ENCODE data around the gene PASK. TPM values are rescaled to one million over a fixed set of nuclear protein-coding genes. Genes with fewer than 3 reads are reported as not detected.

PASK gene
- polyA plus RNA-seq, 1 donor from 2014 or later = 26.0 TPM

- no peaks in the 10 kb centered on the region for H3K9me3 ChIP-seq (ENCODE audit: low read length)
- H3K9ac ChIP-seq (ENCODE audit: low read length) = no peak overlapping the region
- H2AFZ ChIP-seq (ENCODE audit: low read depth, low read length) = no peak overlapping the region
- H3K79me2 ChIP-seq (replicated peaks; ENCODE audit: insufficient read depth, low read length) = no peaks in the 10 kb centered on the region
- no peaks in the 10 kb centered on the region for H3K9me2 ChIP-seq (ENCODE audit: insufficient read depth, low read length)
- no peaks in the 10 kb centered on the region for H3F3A ChIP-seq (ENCODE audit: insufficient read depth, low read length, poor library complexity, severe bottlenecking)
- TF ChIP-seq EP300 (conservative IDR thresholded peaks at IDR 0.05; ENCODE audit: poor library complexity, severe bottlenecking) (no peak), REST (IDR thresholded peaks at IDR 0.05; ENCODE audit: borderline replicate concordance) (no peak), RAD21 (conservative IDR thresholded peaks at IDR 0.05) (no peak)
- H3K4me2 ChIP-seq (ENCODE audit: low read length) = no peak overlapping the region
- H3K27ac ChIP-seq (ENCODE audit: low read length) = no peak overlapping the region
- no peak overlapping the region for H3K4me3 ChIP-seq (ENCODE audit: low read length)
- no peaks in the 10 kb centered on the region for H4K20me1 ChIP-seq (ENCODE audit: insufficient read depth)
- H3K36me3 ChIP-seq (ENCODE audit: insufficient read depth, low read length) = no peaks in the 10 kb centered on the region
- H3K27me3 ChIP-seq (ENCODE audit: insufficient read depth, low read depth, low read length) = no peaks in the 10 kb centered on the region
Measured at GRCh38 chr2:241111440-241111805, 37.8 kb downstream of the PASK start.

GRCh38 chr2:241110607-241111439 is 38.4 kb downstream of the PASK start:
- H3K9me3 ChIP-seq (ENCODE audit: low read length) = no peaks in the 10 kb centered on the region
- no peaks in the 10 kb centered on the region for H3F3A ChIP-seq (ENCODE audit: insufficient read depth, low read length, poor library complexity, severe bottlenecking)
- no peaks in the 10 kb centered on the region for H3K79me2 ChIP-seq (replicated peaks; ENCODE audit: insufficient read depth, low read length)
- no peak overlapping the region for H3K4me3 ChIP-seq (ENCODE audit: low read length)
- no peak overlapping the region for H3K4me2 ChIP-seq (ENCODE audit: low read length)
- TF ChIP-seq POLR2AphosphoS5 (IDR thresholded peaks at IDR 0.05) (no peak), EZH2 (IDR thresholded peaks at IDR 0.05; ENCODE audit: borderline replicate concordance, insufficient read depth, low read length, poor library complexity, severe bottlenecking) (no peak), CTCF (IDR thresholded peaks at IDR 0.05; ENCODE audit: poor library complexity, severe bottlenecking) (no peak), REST (IDR thresholded peaks at IDR 0.05; ENCODE audit: borderline replicate concordance) (no peak)
- no peak overlapping the region for H3K27ac ChIP-seq (ENCODE audit: low read length)
- H3K27me3 ChIP-seq (ENCODE audit: insufficient read depth, low read depth, low read length) = no peaks in the 10 kb centered on the region
- no peaks in the 10 kb centered on the region for H4K20me1 ChIP-seq (ENCODE audit: insufficient read depth)
- H3K9me2 ChIP-seq (ENCODE audit: insufficient read depth, low read length) = no peaks in the 10 kb centered on the region
- H3K36me3 ChIP-seq (ENCODE audit: insufficient read depth, low read length) = no peaks in the 10 kb centered on the region
- H3K9ac ChIP-seq (ENCODE audit: low read length) = no peak overlapping the region
- no peak overlapping the region for H2AFZ ChIP-seq (ENCODE audit: low read depth, low read length)
